Ramos (cell line): ENCODE measurements around the gene PLA2G2C.

Experiments
- in situ Hi-C: fragments of 300-500 bp; cut with MboI; formaldehyde crosslinking; loops from one replicate; pipeline ENCODE4 v1.14.3; 2022; ENCODE audit warnings: low sequenced_read_pairs; ENCODE audit not compliant: unreplicated experiment

The PLA2G2C gene

GRCh38 chr1:20187103-20187812 lies 940 bp upstream of the PLA2G2C start:
- in situ Hi-C loops = no loop called here

DNA sequence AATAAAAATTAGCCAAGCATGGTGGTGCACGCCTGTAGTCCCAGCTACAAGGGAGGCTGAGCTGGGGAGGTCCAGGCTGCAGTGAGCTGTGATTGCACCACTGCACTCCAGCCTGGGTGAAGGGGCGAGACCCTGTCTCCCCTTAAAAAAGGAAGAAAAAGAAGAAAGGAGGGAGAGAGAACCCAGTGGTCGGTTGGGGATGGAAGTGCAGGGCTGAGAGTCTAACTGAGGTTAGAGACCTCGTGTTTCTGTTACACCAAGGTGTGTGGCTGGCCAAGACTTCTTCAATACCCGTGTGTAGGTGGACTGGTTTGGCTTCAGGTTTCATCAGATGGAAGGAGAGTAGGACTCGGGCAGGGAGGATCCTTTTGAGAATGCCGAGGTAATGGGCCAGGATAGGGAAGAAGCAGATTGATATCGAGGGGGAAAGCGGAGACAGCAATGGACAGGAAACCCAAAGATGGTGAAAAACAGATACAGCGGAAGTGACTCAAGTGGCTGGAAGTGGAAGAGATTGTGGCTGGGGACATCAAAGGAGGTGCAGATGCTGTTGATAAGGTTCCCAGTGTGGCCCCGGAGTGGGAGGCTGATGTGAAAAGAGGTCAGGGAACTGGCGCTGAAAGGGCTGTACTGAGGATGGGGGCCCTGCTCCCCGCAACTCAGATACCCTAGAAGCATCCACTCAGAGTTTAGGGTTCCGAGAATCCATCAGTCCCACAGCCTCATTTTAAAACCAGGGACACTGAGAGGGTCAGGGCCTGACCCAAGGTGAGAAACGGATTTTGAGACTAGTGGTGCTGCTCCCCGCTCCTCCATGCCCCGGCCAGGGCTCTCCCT lies 1.1 kb downstream of the PLA2G2C start:
- in situ Hi-C loops = no loop called here

GRCh38 chr1:20184481-20184900 lies 1.8 kb downstream of the PLA2G2C start:
- in situ Hi-C loops = no loop called here

- in situ Hi-C loops = no loop called here
Measured at GRCh38 chr1:20183616-20184271, 2.6 kb downstream of the PLA2G2C start.

- in situ Hi-C loops = no loop called here
Measured at GRCh38 chr1:20183035-20183434, 3.3 kb downstream of the PLA2G2C start.

DNA sequence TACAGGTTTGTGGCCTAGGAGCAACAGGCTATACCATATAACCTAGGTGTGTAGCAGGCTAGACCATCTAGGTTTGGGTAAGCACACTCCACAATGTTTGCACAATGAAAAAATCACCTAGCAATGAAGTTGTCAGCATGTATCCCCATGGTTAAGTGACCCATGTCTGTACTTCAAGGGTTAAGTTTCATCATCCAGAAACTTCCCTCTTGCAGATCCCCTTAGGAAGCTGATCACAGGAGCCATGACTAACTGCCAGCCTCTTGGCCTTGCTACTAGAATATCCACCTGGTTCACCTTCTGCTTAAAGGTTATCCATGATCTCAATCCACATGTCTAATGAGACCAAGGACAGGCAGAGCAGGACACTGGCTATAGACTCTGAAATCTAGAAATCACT lies 3.9 kb downstream of the PLA2G2C start:
- in situ Hi-C loops = no loop called here

DNA sequence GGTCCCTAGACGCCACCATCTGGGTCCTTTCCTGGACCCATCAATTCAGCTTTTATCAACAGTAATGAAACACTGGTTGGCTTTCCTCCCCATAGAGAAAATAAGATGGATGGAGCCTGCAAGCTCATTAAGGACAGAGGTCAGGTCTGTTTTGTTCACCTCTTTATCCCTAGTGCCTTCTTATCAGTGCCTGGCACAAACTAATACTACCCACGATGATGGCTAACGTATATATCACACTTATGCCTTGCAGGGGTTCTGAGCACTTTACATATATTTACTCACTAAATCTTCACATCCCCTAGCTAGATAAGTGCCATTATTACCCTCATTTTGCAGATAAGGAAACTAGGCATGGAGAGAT lies 5.5 kb downstream of the PLA2G2C start:
- in situ Hi-C loops = no loop called here

DNA sequence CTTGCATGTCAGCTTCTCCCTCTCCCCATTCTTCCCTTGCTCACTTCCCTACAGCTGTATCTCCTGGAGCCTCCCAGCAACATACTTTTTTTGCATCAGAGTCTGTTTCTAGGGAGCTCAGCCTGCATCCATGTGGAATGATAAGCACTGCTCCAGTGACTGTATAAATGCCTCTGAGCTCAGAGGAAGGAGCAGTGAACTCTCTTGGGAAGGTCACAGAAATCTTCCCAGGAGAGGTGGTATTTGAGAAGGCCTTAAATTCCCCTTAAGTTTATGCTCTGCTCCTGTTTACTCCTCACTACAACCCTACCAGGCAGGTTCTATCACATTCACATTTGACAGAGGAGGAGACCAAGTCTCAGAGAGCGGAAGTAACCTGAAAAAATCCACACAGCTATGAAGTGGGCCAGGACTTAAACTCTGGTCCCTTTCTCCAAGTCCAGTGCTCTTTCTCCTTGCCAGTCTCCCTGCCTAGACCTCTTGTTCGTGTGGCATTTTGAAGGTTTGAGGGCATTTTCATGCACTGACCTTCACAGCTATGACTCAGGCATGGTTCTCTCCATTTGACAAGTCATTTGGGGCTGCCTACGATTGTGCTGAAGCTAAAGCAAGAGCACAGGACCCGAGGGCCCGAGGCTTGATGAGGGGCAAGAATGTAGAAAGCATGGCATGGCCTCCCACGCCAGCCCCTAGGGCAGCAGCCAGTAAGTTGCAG lies 6.0 kb downstream of the PLA2G2C start:
- in situ Hi-C loops = no loop called here

- in situ Hi-C loops = no loop called here
Measured at GRCh38 chr1:20179371-20180128, 6.8 kb downstream of the PLA2G2C start.

GRCh38 chr1:20178634-20179370 lies 7.5 kb downstream of the PLA2G2C start:
- in situ Hi-C loops = no loop called here

DNA sequence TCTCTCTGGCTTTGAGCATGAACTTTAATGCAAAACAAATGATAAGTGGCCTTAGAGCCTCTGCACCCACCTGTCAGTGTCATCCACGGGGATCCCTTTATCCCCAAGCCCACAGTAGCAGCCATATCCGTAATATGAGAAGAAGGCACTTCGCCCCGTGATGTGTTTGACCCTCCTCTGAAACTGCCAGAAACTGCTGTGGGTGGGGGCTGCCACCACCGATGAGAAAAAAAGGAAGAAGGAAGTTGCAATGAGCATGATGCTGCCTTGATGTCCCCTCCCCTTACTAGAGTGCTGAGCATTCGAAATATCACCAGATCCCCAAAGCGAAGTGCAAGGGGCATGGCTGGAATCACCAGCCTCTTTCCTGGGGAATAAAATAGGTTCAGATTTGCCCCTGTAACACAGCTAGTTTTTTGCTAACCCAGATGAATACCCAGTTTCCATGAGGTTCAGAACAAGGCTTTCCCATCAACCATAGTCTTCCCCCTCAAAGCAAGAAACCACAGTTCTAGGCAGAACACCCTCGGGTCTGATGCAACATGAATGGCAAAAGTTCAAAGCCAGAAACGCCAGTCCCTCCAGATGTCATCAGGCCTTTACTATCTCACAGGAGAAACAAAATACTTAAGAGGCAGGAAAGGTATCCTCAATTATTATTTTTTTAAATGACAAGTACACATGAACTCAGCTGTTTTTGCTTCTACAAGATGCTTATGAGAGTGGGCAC lies 11.2 kb downstream of the PLA2G2C start:
- in situ Hi-C loops = no loop called here

GRCh38 chr1:20172033-20172590 lies 14.2 kb downstream of the PLA2G2C start:
- in situ Hi-C loops = no loop called here

GRCh38 chr1:20169932-20170331 lies 16.4 kb downstream of the PLA2G2C start:
- in situ Hi-C loops = no loop called here

GRCh38 chr1:20168564-20169491 lies 17.5 kb downstream of the PLA2G2C start:
- in situ Hi-C loops = no loop called here

GRCh38 chr1:20167126-20167525 lies 19.2 kb downstream of the PLA2G2C start:
- in situ Hi-C loops = no loop called here

- in situ Hi-C loops = no loop called here
Measured at GRCh38 chr1:20166051-20166450, 20.3 kb downstream of the PLA2G2C start.

DNA sequence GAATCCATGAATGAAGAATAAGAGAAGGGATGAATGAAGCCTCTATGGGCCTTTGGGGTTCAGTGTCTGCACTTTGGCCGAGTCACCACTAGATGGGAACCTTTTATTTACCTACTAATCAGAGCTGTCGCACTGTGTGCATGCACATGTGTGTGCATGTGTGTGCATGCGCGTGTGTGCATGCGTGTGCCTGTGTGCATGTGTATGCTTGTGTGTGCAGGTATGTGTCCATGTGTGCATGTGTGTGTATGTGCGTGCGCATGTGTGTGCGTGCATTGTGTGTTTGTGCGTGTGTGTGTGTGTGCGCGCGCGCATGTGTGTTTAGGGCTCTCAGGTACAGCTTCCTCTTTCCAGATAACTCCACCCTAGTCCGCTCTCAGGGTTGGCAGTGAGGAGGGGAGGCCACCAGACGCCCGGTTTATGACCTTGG lies 20.8 kb downstream of the PLA2G2C start:
- in situ Hi-C loops = no loop called here
